Stimulated activated CD8-positive, alpha-beta memory T cell treated with anti-CD3 and anti-CD28 coated beads, Interleukin-2, amount 100 ng/mL, for 48 hours (primary cell): ENCODE results near the gene LRRC37A3.
"Not testable (repeated sequence)": the region's sequence is repeated elsewhere in the genome, so short reads cannot be mapped to it uniquely, and the experiment has no call there.

Experiments used
- DNase-seq, 2 donors: peaks; one replicate each; pipeline ENCODE4 v3.0.0-alpha.2; 2020; ENCODE audit warnings: low read depth in 2 of 2

Gene LRRC37A3

DNA sequence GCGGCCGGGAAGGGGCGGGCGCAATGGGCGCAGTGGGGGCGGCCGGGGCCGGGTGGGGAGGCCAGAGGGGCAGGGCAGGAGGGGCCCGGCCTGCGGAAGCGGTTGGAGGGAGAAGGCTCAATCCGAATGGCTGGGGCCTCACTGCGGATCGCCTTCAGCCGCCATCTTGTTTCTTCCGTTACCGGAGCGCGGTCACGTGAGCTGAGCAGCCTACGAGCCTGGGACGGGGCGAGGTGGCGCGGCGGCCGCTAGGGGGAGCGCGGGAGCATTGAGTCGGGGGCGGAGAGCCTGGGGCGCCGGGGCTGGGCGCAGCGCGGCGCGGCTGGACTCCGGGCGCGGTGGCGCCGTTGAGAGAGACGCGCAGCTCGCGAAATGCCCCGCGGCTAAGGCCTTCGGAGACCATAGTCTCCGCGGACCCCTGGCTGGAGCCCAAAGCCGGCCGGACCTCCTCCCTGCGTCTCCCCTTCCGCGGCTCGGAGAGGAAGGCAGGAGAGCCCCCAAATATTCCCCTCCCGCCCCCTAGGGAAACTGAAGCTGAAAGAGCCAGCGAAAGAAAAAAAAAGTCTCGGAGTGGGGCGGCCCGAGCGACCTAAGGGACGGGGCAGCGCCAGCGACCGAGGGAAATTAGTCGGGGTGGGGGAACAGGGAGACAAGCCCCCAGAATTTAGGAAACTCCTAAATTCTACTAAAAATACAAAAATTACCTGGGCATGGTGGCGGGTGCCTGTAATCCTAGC is at the start of gene LRRC37A3:
TSS of gene LRRC37A3 (minus strand) at position 190 of the 737 bp plus-strand sequence. CDS start 22,221 bp downstream, outside the sequence.
- peak; percentile 99 to 100 for DNase-seq

DNA sequence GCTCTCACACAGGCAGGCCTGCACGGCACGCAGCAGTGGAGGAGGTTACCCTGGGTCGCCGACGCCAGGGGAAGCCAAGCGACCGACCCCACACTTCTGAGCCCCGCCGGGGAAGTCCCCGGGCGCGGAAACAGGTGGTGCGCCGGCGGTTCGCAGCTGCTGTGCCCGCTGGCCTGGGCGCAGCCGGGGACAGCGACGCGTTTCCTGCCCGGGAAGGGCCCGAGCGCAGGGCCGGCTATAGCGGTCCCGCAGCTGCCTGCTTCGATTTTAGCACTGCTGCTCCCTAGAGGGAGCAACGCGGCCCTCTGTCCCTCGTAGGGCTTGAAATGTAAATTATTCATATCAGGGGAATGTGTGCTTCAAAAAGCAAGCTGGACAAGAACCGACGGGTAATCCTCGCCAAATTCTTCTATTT is 46.6 kb upstream of the LRRC37A3 start:
- DNase-seq = peak; percentile 70 to 78

GRCh38 chr17:64965256-64965872 is 46.1 kb upstream of the LRRC37A3 start:
- DNase-seq = not testable (repeated sequence)

GRCh38 chr17:64964796-64965195 is 45.5 kb upstream of the LRRC37A3 start:
- no peak for DNase-seq

DNA sequence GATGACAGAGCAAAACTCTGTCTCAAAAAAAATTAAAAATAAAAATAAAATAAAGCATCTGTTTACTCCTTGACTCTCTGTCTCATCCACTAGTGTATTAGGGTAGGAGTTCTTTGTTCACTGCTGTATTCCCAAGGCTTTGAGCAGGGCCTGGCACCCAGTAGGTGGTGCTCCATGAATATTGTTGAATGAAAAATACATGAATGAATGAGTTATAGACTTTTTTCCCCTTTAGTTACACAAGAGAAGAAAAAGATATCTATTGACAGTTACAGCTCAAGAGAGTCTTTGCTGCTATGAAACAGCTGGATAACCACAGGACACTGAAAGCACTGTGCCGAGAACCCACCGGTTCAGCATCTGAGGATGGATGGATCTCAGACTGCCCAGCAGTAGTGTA is 44.5 kb upstream of the LRRC37A3 start:
- DNase-seq = not testable (repeated sequence)

DNA sequence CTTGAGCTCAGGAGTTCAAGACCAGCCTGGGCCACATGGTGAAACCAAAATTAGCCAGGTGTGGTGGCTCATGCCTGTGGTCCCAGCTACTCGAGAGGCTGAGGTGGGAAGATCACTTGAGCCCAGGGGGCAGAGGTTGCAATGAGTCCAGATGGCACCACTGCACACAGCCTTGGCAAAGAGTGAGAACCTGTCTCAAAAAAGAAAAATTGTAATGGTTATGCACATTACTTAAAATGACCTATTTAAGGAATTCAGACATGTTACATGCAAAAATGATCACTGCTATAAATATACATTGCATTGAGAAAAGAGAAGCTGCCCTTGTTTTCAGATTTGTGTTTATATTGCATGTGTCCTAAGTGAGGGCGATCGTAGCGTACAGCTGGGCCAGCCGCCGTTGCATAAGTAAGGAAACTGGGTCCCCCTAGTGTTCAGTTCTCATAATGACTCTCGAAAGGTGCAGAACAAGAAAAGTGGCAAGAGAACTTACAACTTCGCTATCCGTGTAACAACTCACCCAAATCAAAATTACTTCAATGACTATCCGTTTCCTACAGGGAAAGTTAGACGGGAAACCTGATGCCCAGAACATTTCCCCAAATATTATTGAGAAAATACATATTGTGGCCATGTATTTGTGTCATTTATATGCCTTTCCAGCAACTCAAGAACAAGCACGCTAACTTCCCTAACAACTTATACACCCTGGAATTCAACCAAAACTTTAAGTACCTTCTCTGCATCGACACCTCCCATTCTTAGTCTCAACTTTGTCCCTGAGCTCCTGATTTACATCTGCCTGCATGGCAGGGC is 42.5 kb upstream of the LRRC37A3 start:
- not testable (repeated sequence) for DNase-seq

GRCh38 chr17:64951877-64952276 is 32.6 kb upstream of the LRRC37A3 start:
- DNase-seq = no peak

- no peak for DNase-seq
Measured at GRCh38 chr17:64950871-64951270, 31.6 kb upstream of the LRRC37A3 start.

GRCh38 chr17:64947152-64947551 is 27.9 kb upstream of the LRRC37A3 start:
- no peak for DNase-seq

DNA sequence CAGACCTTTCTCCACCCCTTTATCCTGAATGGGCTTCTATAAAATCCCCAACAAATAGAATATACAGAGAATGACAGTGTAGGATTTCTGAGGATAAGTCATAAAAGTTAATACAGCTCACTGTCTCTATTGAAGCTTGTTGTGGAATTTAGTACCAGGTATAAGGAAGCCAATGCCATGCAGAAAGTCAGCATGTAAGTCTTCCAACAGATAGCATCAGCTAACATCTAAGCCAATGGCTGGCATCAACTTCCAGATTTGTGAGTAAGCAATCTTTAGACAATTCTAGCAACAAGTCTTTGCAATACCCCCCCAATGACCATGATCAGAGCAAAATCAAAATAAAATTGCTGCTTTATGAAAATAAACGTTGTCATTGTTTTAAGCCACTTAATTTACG is 22.5 kb upstream of the LRRC37A3 start:
- no peak for DNase-seq

DNA sequence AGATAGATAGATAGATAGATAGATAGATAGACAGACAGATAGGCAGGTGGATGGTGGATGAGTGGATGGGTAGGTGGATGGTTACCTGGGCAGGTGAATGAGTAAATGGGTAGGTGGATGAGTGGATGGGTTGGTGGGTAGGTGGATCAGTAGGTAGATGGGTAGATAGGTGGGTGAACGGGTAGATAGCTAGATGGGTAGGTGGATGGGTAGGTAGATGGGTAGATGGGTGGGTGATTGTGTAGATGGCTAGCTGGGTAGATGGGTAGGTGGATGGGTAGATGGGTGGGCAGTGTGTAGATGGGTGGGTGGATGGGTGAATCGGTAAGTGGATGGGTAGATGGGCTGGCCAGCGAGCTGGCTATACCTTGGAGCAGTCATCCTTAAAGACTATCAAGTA is 21.8 kb upstream of the LRRC37A3 start:
- no peak for DNase-seq

GRCh38 chr17:64940055-64940454 is 20.8 kb upstream of the LRRC37A3 start:
- DNase-seq = no peak

GRCh38 chr17:64938925-64939474 is 19.7 kb upstream of the LRRC37A3 start:
- peak; percentile 36 to 47 for DNase-seq

DNA sequence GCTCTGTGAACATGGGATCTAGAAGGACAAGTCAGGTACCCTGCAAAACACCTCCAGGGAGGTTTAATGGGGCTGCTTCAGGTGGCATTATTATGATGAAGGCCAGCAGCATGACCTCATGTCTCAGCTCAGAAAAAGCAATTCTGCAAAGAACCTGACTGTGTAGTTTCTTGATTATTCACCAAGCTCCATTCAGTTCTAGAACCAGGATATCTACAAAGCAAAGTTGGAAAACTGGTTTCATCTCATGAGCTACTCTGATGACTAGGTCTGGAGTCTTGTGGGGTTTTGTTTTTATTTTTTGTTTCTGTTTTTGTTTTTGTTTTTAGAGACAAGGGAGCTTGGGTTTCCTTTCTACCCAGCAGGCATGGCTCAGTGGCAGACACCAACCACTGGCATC is 19.0 kb upstream of the LRRC37A3 start:
- no peak for DNase-seq

- DNase-seq = no peak
Measured at GRCh38 chr17:64936117-64936516, 16.8 kb upstream of the LRRC37A3 start.

DNA sequence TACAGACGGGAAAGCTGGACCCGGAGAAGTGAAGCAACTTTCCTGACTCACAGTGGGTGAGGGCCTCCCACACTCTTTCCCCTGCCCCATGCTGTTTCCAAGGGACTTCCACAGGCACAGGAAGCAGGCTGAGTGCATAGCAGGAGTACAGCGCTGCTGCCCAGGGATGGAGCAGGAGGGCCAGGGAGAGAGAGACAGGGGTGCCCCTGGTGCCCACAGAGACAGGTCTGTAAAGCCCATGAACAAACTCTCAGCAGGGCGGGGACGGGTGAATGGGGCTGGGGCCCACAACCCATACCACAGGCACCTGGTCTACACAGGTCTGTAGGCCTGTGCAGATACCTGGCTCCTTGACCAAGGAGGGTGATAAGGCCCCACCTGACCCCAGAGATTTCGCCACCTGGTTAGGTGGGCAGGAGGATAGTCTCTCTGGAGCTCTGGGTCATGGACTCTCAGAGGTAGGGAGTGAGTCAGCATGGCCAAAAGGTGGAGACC is 15.1 kb upstream of the LRRC37A3 start:
- DNase-seq = not testable (repeated sequence)

DNA sequence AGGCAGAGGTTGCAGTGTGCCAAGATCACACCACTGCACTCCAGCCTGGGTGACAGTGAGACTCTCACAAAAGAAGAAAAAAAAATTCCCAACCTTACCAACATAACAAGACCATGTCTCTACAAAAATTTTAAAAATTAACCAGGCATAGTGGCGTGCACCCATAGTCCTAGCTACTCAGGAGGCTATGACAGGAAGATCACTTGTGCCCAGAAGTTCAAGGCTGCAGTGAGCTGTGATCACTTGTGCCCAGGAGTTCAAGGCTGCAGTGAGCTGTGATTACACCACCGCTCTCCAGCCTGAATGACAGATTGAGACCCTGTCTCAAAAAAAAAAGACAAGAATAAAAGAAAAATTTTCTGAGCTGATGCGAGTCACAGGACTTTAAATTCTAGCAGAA is 13.6 kb upstream of the LRRC37A3 start:
- not testable (repeated sequence) for DNase-seq

DNA sequence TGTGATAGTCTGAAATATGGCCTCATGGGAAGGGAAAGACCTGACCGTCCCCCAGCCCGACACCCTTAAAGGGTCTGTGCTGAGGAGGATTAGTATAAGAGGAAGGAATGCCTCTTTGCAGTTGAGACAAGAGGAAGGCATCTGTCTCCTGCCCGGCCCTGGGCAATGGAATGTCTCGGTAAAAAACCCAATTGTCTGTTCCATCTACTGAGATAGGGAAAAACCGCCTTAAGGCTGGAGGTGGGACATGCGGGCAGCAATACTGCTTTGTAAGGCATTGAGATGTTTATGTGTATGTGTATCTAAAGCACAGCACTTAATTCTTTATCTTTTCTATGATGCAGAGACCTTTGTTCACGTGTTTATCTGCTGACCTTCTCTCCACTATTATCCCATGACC is 11.1 kb upstream of the LRRC37A3 start:
- not testable (repeated sequence) for DNase-seq

DNA sequence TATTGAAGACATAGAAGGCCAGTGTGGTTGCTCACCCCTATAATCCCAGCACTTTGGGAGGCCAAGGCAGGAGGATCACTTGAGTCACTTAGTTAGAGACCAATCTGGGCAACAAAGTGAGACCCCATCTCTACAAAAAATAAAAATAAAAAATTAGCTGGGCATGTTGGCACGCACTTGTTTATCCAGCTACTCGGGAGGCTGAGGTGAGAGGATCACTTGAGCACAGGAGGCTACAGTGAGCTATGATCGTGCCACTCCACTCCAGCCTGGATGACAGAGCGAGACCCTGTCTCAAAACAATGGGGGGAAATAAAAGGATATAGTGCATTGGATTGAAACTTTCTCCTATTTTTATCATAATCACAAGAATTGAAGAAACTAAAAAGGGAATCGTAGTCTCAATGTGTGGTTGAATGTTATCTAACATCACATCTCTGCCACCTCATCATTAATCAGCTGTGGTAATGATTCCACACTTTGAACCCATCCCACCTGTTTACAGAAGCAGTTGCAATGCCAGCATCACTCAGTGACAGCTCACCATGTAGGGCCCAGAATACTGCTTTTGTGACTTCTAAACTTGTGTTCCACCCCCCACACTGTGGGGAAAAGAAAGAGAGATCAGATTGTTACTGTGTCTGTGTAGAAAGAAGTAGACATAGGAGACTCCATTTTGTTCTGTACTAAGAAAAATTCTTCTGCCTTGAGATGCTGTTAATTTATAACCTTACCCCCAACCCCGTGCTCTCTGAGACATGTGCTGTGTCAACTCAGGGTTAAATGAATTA is 10.3 kb upstream of the LRRC37A3 start:
- DNase-seq = peak in 1 of 2 donors; percentile 18

- not testable (repeated sequence) for DNase-seq
Measured at GRCh38 chr17:64928701-64929100, 9.4 kb upstream of the LRRC37A3 start.

DNA sequence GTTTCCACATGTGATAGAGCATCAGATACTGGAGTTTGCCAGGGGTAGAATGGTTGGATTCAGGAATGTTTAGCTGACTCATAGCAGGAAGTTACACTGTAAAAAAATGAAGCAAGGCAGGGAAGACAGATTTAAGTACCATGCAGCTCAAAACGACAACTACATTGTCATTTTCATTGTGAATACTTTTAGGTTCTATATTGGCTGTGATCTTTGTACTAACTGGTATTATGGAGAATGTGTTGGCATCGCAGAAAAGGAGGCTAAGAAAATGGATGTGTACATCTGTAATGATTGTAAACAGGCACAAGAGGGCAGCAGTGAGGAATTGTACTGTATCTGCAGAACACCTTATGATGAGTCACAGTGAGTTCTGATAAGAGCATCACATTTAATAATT is 8.2 kb upstream of the LRRC37A3 start:
- DNase-seq = peak in 1 of 2 donors; percentile 15
